Mesenchymal stem cell (in vitro differentiated cells and primary cell): ENCODE measurements around the gene DRAXIN.

ENCODE experiments used
- DNase-seq: peaks from one replicate; pipeline ENCODE4 v3.0.0-alpha.2; 2013
- H2AFZ ChIP-seq: one replicate; pipeline ENCODE4 v1.6.1; 2013; ENCODE audit warnings: low read depth, mild to moderate bottlenecking, control low read depth, inconsistent platforms, low read length, moderate library complexity
- H2AK5ac ChIP-seq: 2 replicates; pipeline ENCODE4 v1.6.1; 2013; ENCODE audit warnings: low read length, moderate library complexity, mild to moderate bottlenecking, inconsistent platforms; ENCODE audit not compliant: severe bottlenecking
- H2BK120ac ChIP-seq: one replicate; pipeline ENCODE4 v1.6.1; 2013; ENCODE audit warnings: low read depth, mild to moderate bottlenecking, inconsistent platforms, low read length, moderate library complexity
- H2BK12ac ChIP-seq, 2 experiments: one replicate each; pipeline ENCODE4 v1.6.1; 2013; ENCODE audit warnings: inconsistent platforms in 2 of 2, low read length in 2 of 2, mild to moderate bottlenecking in 2 of 2, moderate library complexity in 2 of 2, control low read depth in 1 of 2
- H2BK15ac ChIP-seq: one replicate; pipeline ENCODE4 v1.6.1; 2013; ENCODE audit warnings: mild to moderate bottlenecking, low read depth, inconsistent platforms; ENCODE audit not compliant: poor library complexity, severe bottlenecking
- H2BK5ac ChIP-seq: 2 replicates; pipeline ENCODE4 v1.6.1; 2013; ENCODE audit warnings: low read depth, mild to moderate bottlenecking, low read length, control low read depth, inconsistent platforms; ENCODE audit not compliant: poor library complexity, severe bottlenecking
- H3K14ac ChIP-seq, 2 experiments: one replicate each; pipeline ENCODE4 v1.6.1; 2013; ENCODE audit warnings: inconsistent platforms in 2 of 2, low read length in 2 of 2, control low read depth in 1 of 2, mild to moderate bottlenecking in 1 of 2, moderate library complexity in 1 of 2
- H3K18ac ChIP-seq, 2 experiments: one replicate each; pipeline ENCODE4 v1.6.1; 2013; ENCODE audit warnings: inconsistent platforms in 2 of 2, low read length in 2 of 2, control low read depth in 1 of 2, low read depth in 1 of 2, mild to moderate bottlenecking in 1 of 2
- H3K23ac ChIP-seq, 2 experiments: one replicate each; pipeline ENCODE4 v1.6.1; 2013; ENCODE audit warnings: inconsistent platforms in 2 of 2, low read length in 2 of 2, mild to moderate bottlenecking in 2 of 2, moderate library complexity in 2 of 2, control low read depth in 1 of 2
- H3K27ac ChIP-seq: 2 replicates; pipeline ENCODE4 v1.5.1; 2013; ENCODE audit warnings: mild to moderate bottlenecking, moderate library complexity, low read length, control low read depth, inconsistent platforms; ENCODE audit not compliant: poor library complexity, severe bottlenecking
- H3K27me3 ChIP-seq, 2 experiments: 2 replicates each; pipeline versions ENCODE4 v1.6.1 to v1.7.0; 2013; ENCODE audit warnings: low read length in 2 of 2, mild to moderate bottlenecking in 2 of 2, moderate library complexity in 2 of 2, control low read depth in 1 of 2, inconsistent platforms in 1 of 2; ENCODE audit not compliant: control insufficient read depth in 1 of 2, insufficient read depth in 1 of 2
- H3K36me3 ChIP-seq, 2 experiments: 2 replicates each; pipeline versions ENCODE4 v1.6.1 to v1.7.0; 2013; ENCODE audit warnings: low read length in 2 of 2, control low read depth in 1 of 2, inconsistent platforms in 1 of 2, low read depth in 1 of 2, mild to moderate bottlenecking in 1 of 2; ENCODE audit not compliant: insufficient read depth in 2 of 2, control insufficient read depth in 1 of 2
- H3K4ac ChIP-seq, 2 experiments: one replicate each; pipeline ENCODE4 v1.6.1; 2013; ENCODE audit warnings: inconsistent platforms in 2 of 2, low read length in 2 of 2, mild to moderate bottlenecking in 2 of 2, moderate library complexity in 2 of 2, control low read depth in 1 of 2, low read depth in 1 of 2
- H3K4me1 ChIP-seq: 2 replicates; pipeline ENCODE4 v1.6.1; 2013; ENCODE audit warnings: low read depth, low read length, control low read depth; ENCODE audit not compliant: control insufficient read depth, insufficient read depth
- H3K4me2 ChIP-seq: 2 replicates; pipeline ENCODE4 v1.6.1; 2013; ENCODE audit warnings: low read length, mild to moderate bottlenecking, inconsistent platforms; ENCODE audit not compliant: poor library complexity, severe bottlenecking
- H3K4me3 ChIP-seq, 2 experiments: 2 replicates each; pipeline versions ENCODE4 v1.5.1 to v1.7.0; 2013; ENCODE audit warnings: low read length in 2 of 2, mild to moderate bottlenecking in 2 of 2, control low read depth in 1 of 2, low read depth in 1 of 2; ENCODE audit not compliant: insufficient read depth in 1 of 2
- H3K79me1 ChIP-seq: replicated peaks from 2 replicates; pipeline ENCODE4 v1.6.1; 2013; ENCODE audit warnings: mild to moderate bottlenecking, control low read depth, low read length, inconsistent platforms; ENCODE audit not compliant: poor library complexity, severe bottlenecking
- H3K9ac ChIP-seq: 2 replicates; pipeline ENCODE4 v1.7.0; 2013; ENCODE audit warnings: mild to moderate bottlenecking, low read length, moderate library complexity
- H3K9me3 ChIP-seq: 2 replicates; pipeline ENCODE4 v1.7.0; 2013; ENCODE audit warnings: mild to moderate bottlenecking, low read length; ENCODE audit not compliant: control insufficient read depth
- H4K8ac ChIP-seq: one replicate; pipeline ENCODE4 v1.6.1; 2013; ENCODE audit warnings: inconsistent platforms, mild to moderate bottlenecking, low read length, moderate library complexity
- H4K91ac ChIP-seq: one replicate; pipeline ENCODE4 v1.6.1; 2013; ENCODE audit warnings: mild to moderate bottlenecking, low read length, inconsistent platforms
- WGBS: methylation state at CpG from one replicate; pipeline ENCODE4 v1.1.7; 2013; ENCODE audit warnings: mixed read lengths; 5-methylcytosine and 5-hydroxymethylcytosine counted together

The DRAXIN gene

GRCh38 chr1:11774753-11775152, 83.2 kb downstream of the DRAXIN start:
- peaks cover 0 to 10% of the 10 kb centered on the region in 2 experiments for H3K27me3 ChIP-seq
- no peak overlapping the region for H2AFZ ChIP-seq
- no peak overlapping the region for H2BK12ac ChIP-seq

More at GRCh38 chr1:11774753-11775152, 83.2 kb downstream of the DRAXIN start:
- H3K79me1 ChIP-seq = no peaks in the 10 kb centered on the region
- WGBS = 88% methylated on average over 9 of the region's 9 CpGs
- H2BK15ac ChIP-seq = no peak overlapping the region
- no peak overlapping the region for H3K27ac ChIP-seq
- H3K18ac ChIP-seq = no peak overlapping the region
- H2BK5ac ChIP-seq = no peak overlapping the region
- no peaks in the 10 kb centered on the region for H3K4me1 ChIP-seq
- no peak overlapping the region for H2AK5ac ChIP-seq
- DNase-seq = no peak
- H3K23ac ChIP-seq = no peak overlapping the region
- H4K91ac ChIP-seq = no peak overlapping the region
- H3K4ac ChIP-seq = no peak overlapping the region
- H3K9ac ChIP-seq = no peak overlapping the region
- no peak overlapping the region for H3K4me2 ChIP-seq
- no peak overlapping the region for H2BK120ac ChIP-seq
- no peak overlapping the region for H4K8ac ChIP-seq
- H3K9me3 ChIP-seq = no peaks in the 10 kb centered on the region
- H3K4me3 ChIP-seq = peak overlapping the region in 1 of 2 experiments; percentile 32
- no peak overlapping the region for H3K14ac ChIP-seq
- H3K36me3 ChIP-seq = no peaks in the 10 kb centered on the region
